Measurements from ENCODE around the gene SFTPA1. TPM values are rescaled to one million over a fixed set of nuclear protein-coding genes. Genes with fewer than 3 reads are reported as not detected.
A peak's percentile ranks its signal among the peaks of the same experiment; 100 is the strongest.
"Not testable (repeated sequence)": the region's sequence is repeated elsewhere in the genome, so short reads cannot be mapped to it uniquely, and the experiment has no call there.

SFTPA1 gene
- not detected in 2 replicates for total RNA-seq
- long read RNA-seq = 0 reads

DNA sequence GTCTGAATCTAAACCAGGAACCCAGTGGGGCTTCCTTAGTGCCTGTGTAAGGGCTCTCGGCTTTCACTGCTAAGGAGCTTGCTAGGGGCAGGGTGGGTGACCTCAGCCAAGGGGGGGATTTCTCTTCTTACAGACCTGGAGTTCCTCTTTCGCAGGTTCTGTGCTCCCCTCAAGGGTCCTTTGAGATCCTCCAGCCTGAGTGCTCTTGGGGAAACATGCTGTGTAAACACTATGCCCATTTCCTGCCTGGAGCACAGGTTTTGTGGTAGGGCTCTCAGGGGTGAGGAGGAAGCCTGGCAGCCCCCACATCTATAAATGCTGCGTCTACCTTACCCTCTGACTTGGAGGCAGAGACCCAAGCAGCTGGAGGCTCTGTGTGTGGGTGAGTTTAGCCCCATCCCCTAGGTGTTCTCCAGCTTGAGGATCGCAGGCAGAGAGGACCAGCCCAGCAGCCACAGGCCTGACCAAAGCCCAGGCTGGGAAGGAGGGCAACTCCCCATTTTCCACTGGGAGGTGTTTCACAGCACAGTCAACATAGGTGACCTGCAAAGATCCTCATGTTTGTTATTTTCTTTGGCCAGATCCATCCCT, at the start of gene SFTPA1:
Gene SFTPA1 (plus strand): TSS at position 339 of the 591 bp plus-strand sequence. CDS start 887 bp downstream, outside the sequence.
- H3K27ac Mint-ChIP-seq (ENCODE audit: unreplicated experiment) = no peak within 1 kb of the TSS
- no peaks in the 10 kb centered on the region for H3K36me3 Mint-ChIP-seq (ENCODE audit: low read depth)
- H3K9me3 Mint-ChIP-seq = no peaks in the 10 kb centered on the region
- DNase-seq (ENCODE audit: low read depth, low spot score) = no peak
- peaks cover 5% of the 10 kb centered on the region for H3K4me1 Mint-ChIP-seq
- H3K4me3 Mint-ChIP-seq = no peak within 1 kb of the TSS
- H3K27me3 Mint-ChIP-seq (ENCODE audit: low read depth) = no peaks in the 10 kb centered on the region
- TF ChIP-seq, protein P1, sequence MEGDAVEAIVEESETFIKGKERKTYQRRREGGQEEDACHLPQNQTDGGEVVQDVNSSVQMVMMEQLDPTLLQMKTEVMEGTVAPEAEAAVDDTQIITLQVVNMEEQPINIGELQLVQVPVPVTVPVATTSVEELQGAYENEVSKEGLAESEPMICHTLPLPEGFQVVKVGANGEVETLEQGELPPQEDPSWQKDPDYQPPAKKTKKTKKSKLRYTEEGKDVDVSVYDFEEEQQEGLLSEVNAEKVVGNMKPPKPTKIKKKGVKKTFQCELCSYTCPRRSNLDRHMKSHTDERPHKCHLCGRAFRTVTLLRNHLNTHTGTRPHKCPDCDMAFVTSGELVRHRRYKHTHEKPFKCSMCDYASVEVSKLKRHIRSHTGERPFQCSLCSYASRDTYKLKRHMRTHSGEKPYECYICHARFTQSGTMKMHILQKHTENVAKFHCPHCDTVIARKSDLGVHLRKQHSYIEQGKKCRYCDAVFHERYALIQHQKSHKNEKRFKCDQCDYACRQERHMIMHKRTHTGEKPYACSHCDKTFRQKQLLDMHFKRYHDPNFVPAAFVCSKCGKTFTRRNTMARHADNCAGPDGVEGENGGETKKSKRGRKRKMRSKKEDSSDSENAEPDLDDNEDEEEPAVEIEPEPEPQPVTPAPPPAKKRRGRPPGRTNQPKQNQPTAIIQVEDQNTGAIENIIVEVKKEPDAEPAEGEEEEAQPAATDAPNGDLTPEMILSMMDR (conservative IDR thresholded peaks at IDR 0.05) = no peak

DNA sequence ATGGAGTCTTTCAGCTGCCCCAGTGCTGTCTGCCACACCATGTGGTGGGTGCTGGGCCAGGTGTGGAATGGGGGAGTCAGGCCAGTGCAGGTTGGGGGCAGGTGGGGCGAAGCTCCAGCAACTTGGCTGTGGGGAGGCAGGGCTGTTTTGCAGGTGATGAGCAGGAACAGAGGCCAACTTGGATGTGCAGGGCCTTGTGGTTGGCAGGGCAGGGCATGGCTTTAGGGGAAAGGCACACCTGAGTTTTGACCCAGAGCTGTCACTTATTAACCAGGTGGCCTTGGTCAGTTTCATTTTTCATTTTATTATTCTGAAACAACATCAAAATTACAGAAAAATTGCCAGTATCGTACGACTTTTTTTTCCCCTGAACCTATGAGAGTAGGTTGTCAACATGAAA, 49.5 kb upstream of the SFTPA1 start:
- H3K27ac Mint-ChIP-seq (ENCODE audit: unreplicated experiment) = no peak overlapping the region
- H3K9me3 Mint-ChIP-seq = no peaks in the 10 kb centered on the region
- H3K4me1 Mint-ChIP-seq = peaks cover 7% of the 10 kb centered on the region
- H3K4me3 Mint-ChIP-seq = no peak overlapping the region
- TF ChIP-seq, protein P1 (conservative IDR thresholded peaks at IDR 0.05) = no peak
- no peaks in the 10 kb centered on the region for H3K36me3 Mint-ChIP-seq (ENCODE audit: low read depth)
- no peaks in the 10 kb centered on the region for H3K27me3 Mint-ChIP-seq (ENCODE audit: low read depth)
- no peak for DNase-seq (ENCODE audit: low read depth, low spot score)

DNA sequence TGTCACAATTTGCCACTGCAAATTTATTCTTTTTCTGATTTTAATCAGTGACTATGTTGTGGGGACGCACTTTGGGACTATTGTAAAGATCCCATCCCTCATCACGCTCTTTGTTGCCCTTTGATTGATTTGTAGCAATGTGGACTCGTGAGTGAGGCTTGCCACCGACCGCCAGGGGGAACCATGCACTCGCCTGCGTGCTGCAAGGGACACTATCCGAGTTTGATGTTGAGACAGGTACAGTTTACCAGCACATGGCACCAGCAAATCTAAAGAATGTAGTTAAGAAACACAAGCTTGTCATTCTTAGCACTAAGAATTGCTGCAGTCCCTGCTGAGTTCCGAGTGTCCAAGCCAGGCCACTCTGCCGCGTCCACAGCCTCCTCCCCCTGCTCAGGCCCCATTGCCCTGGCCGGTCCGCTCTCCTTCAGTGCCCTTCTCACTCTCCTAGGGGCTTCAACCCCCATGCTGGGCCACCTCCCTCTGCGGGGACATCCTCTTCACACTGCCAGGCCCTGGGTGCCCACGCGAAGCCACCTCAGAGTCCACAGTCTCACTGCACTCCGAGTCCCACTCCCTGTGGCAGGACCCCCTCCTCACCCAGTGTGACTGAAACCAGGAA, 48.5 kb upstream of the SFTPA1 start:
- H3K4me1 Mint-ChIP-seq = peaks cover 7% of the 10 kb centered on the region
- H3K27me3 Mint-ChIP-seq (ENCODE audit: low read depth) = peaks cover 4% of the 10 kb centered on the region
- no peak overlapping the region for H3K27ac Mint-ChIP-seq (ENCODE audit: unreplicated experiment)
- DNase-seq (ENCODE audit: low read depth, low spot score) = peak; percentile 73
- peaks cover 3% of the 10 kb centered on the region for H3K36me3 Mint-ChIP-seq (ENCODE audit: low read depth)
- H3K4me3 Mint-ChIP-seq = no peak overlapping the region
- TF ChIP-seq, protein P1 (conservative IDR thresholded peaks at IDR 0.05) = peak; percentile 88
- H3K9me3 Mint-ChIP-seq = peaks cover 4% of the 10 kb centered on the region

GRCh38 chr10:79563426-79563825, 47.3 kb upstream of the SFTPA1 start:
- Mint-ChIP-seq H3K4me3 (no peak overlapping the region), H3K36me3 (ENCODE audit: low read depth) (peaks cover 3% of the 10 kb centered on the region), H3K9me3 (peaks cover 4% of the 10 kb centered on the region), H3K4me1 (peaks cover 7% of the 10 kb centered on the region), H3K27me3 (ENCODE audit: low read depth) (peaks cover 4% of the 10 kb centered on the region), H3K27ac (ENCODE audit: unreplicated experiment) (no peak overlapping the region)
- no peak for DNase-seq (ENCODE audit: low read depth, low spot score)
- TF ChIP-seq, protein P1 (conservative IDR thresholded peaks at IDR 0.05) = no peak

GRCh38 chr10:79570624-79571023, 40.1 kb upstream of the SFTPA1 start:
- H3K9me3 Mint-ChIP-seq = peaks cover 14% of the 10 kb centered on the region
- peaks cover 22% of the 10 kb centered on the region for H3K27me3 Mint-ChIP-seq (ENCODE audit: low read depth)

DNA sequence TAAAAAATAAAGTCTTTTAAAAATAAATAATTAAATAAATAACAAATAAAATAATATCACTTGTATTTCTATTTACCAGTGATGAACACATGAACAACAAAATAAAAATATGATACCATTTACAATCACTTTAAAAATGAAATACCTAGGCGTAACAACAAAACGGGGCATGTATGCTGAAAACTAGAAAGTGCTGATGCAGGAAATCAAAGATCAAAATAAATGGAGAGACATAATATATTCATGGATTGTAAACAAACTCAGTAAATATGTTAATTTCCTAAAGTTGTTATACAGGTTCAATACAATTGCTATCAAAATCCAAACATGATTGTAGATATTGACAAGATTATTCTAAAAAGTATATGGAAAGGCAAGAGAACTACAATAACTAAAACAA, 31.4 kb upstream of the SFTPA1 start:
- Mint-ChIP-seq H3K4me3 (no peak overlapping the region), H3K27ac (ENCODE audit: unreplicated experiment) (no peak overlapping the region), H3K9me3 (peaks cover 11% of the 10 kb centered on the region), H3K4me1 (no peaks in the 10 kb centered on the region), H3K27me3 (ENCODE audit: low read depth) (peaks cover 20% of the 10 kb centered on the region), H3K36me3 (ENCODE audit: low read depth) (no peaks in the 10 kb centered on the region)
- TF ChIP-seq, protein P1 (conservative IDR thresholded peaks at IDR 0.05) = no peak
- DNase-seq (ENCODE audit: low read depth, low spot score) = no peak

More at GRCh38 chr10:79570624-79571023, 40.1 kb upstream of the SFTPA1 start:
- H3K4me1 Mint-ChIP-seq; H3K36me3 Mint-ChIP-seq (ENCODE audit: low read depth); H3K27ac Mint-ChIP-seq (ENCODE audit: unreplicated experiment); H3K4me3 Mint-ChIP-seq; DNase-seq (ENCODE audit: low read depth, low spot score): not testable (repeated sequence)
